HEK293 (cell line): Measurements from ENCODE around the gene CCDC9B.

Experiments used
- FEZF1 ChIP-seq: fragments of 450-650 bp; formaldehyde crosslinking; IDR thresholded peaks from 2 replicates; pipeline ENCODE4 v1.5.1; 2016; ENCODE audit warnings: missing biosample characterization, missing genetic modification characterization
- KLF17 ChIP-seq: fragments of 450-650 bp; formaldehyde crosslinking; IDR thresholded peaks from 2 replicates; pipeline ENCODE4 v1.5.1; 2016; ENCODE audit warnings: missing biosample characterization, missing genetic modification characterization
- KLF8 ChIP-seq: fragments of 450-650 bp; formaldehyde crosslinking; IDR thresholded peaks from 2 replicates; pipeline ENCODE4 v1.5.1; 2016; ENCODE audit warnings: missing biosample characterization, missing genetic modification characterization
- MYNN ChIP-seq: fragments of 450-650 bp; formaldehyde crosslinking; IDR thresholded peaks from 2 replicates; pipeline ENCODE4 v1.5.1; 2016; ENCODE audit warnings: missing biosample characterization, missing genetic modification characterization, borderline replicate concordance
- SCRT2 ChIP-seq: fragments of 450-650 bp; formaldehyde crosslinking; IDR thresholded peaks from 2 replicates; pipeline ENCODE4 v1.5.1; 2016; ENCODE audit warnings: missing biosample characterization, missing genetic modification characterization
- WT1 ChIP-seq: fragments of 450-650 bp; formaldehyde crosslinking; IDR thresholded peaks from 2 replicates; pipeline ENCODE4 v1.5.1; 2016; ENCODE audit warnings: missing biosample characterization, missing genetic modification characterization
- ZBTB44 ChIP-seq: fragments of 450-650 bp; IDR thresholded peaks from 2 replicates; pipeline ENCODE4 v1.5.1; 2018; ENCODE audit warnings: missing biosample characterization, mild to moderate bottlenecking, missing genetic modification characterization
- ZBTB49 ChIP-seq: fragments of 450-650 bp; formaldehyde crosslinking; IDR thresholded peaks from 2 replicates; pipeline ENCODE4 v1.5.1; 2016; ENCODE audit warnings: missing biosample characterization, missing genetic modification characterization, low read depth
- ZFP69B ChIP-seq: fragments of 450-650 bp; formaldehyde crosslinking; IDR thresholded peaks from 2 replicates; pipeline ENCODE4 v1.5.1; 2016; ENCODE audit warnings: missing biosample characterization, missing genetic modification characterization
- ZNF146 ChIP-seq: fragments of 450-650 bp; formaldehyde crosslinking; IDR thresholded peaks from 2 replicates; pipeline ENCODE4 v1.5.1; 2016; ENCODE audit warnings: missing biosample characterization, missing genetic modification characterization
- ZNF19 ChIP-seq: fragments of 450-650 bp; formaldehyde crosslinking; IDR thresholded peaks from 2 replicates; pipeline ENCODE4; 2016; ENCODE audit warnings: missing biosample characterization, missing genetic modification characterization, low read depth
- ZNF248 ChIP-seq: fragments of 450-650 bp; formaldehyde crosslinking; IDR thresholded peaks from 2 replicates; pipeline ENCODE4 v1.5.1; 2017; ENCODE audit warnings: missing biosample characterization, missing genetic modification characterization
- ZNF292 ChIP-seq: fragments of 450-650 bp; formaldehyde crosslinking; IDR thresholded peaks from 2 replicates; pipeline ENCODE4 v1.5.1; 2016; ENCODE audit warnings: low read depth, missing biosample characterization, missing genetic modification characterization, borderline replicate concordance
- ZNF416 ChIP-seq: fragments of 450-650 bp; formaldehyde crosslinking; IDR thresholded peaks from 2 replicates; pipeline ENCODE4 v1.5.1; 2016; ENCODE audit warnings: missing biosample characterization, missing genetic modification characterization
- ZNF433 ChIP-seq: fragments of 450-650 bp; formaldehyde crosslinking; IDR thresholded peaks from 2 replicates; pipeline ENCODE4 v1.5.1; 2016; ENCODE audit warnings: missing biosample characterization, missing genetic modification characterization, low read depth
- ZNF473 ChIP-seq: fragments of 450-650 bp; formaldehyde crosslinking; IDR thresholded peaks from 2 replicates; pipeline ENCODE4 v1.5.1; 2017; ENCODE audit warnings: missing biosample characterization, missing genetic modification characterization
- ZNF530 ChIP-seq: fragments of 450-650 bp; formaldehyde crosslinking; IDR thresholded peaks from 2 replicates; pipeline ENCODE4 v1.5.1; 2016; ENCODE audit warnings: low read depth, missing biosample characterization, missing genetic modification characterization
- ZNF585B ChIP-seq: fragments of 450-650 bp; formaldehyde crosslinking; IDR thresholded peaks from 2 replicates; pipeline ENCODE4 v1.5.1; 2016; ENCODE audit warnings: missing biosample characterization, missing genetic modification characterization
- ZNF600 ChIP-seq: fragments of 450-650 bp; formaldehyde crosslinking; IDR thresholded peaks from 2 replicates; pipeline ENCODE4 v1.5.1; 2016; ENCODE audit warnings: missing biosample characterization, missing genetic modification characterization
- ZNF629 ChIP-seq: fragments of 450-650 bp; formaldehyde crosslinking; IDR thresholded peaks from 2 replicates; pipeline ENCODE4 v1.5.1; 2017; ENCODE audit warnings: missing biosample characterization, missing genetic modification characterization
- ZNF658 ChIP-seq: fragments of 450-650 bp; formaldehyde crosslinking; IDR thresholded peaks from 2 replicates; pipeline ENCODE4; 2016; ENCODE audit warnings: missing biosample characterization, missing genetic modification characterization
- ZNF670 ChIP-seq: fragments of 450-650 bp; formaldehyde crosslinking; IDR thresholded peaks from 2 replicates; pipeline ENCODE4 v1.5.1; 2016; ENCODE audit warnings: missing biosample characterization, missing genetic modification characterization, low read depth
- TF ChIP-seq, protein P1 (sequence below): sonication (generic); formaldehyde crosslinking; IDR thresholded peaks from 2 replicates; pipeline ENCODE4 v1.8.1; 2022; ENCODE audit warnings: mild to moderate bottlenecking, moderate library complexity, missing genetic modification reagents
- TF ChIP-seq, protein P2 (sequence below): fragments of 450-650 bp; formaldehyde crosslinking; IDR thresholded peaks from 2 replicates; pipeline ENCODE4 v1.5.1; 2016; ENCODE audit warnings: missing biosample characterization, missing genetic modification characterization, borderline replicate concordance

CCDC9B gene

GRCh38 chr15:40340740-40341400 lies at the start of gene CCDC9B (continued):
- TF ChIP-seq ZBTB44 (tag by site-specific recombination) (no peak), WT1 (peak; percentile 20; the same call in 1 of the 2 replicates), ZNF600 (tag by site-specific recombination) (peak; percentile 85), ZNF473 (tag by site-specific recombination) (no peak), SCRT2 (tag by site-specific recombination) (no peak), ZNF416 (no peak), ZNF248 (tag by site-specific recombination) (no peak), MYNN (tag by site-specific recombination) (no peak), ZNF629 (tag by site-specific recombination) (no peak), ZNF658 (tag by site-specific recombination) (no peak), ZNF585B (no peak), ZFP69B (tag by site-specific recombination) (no peak), ZNF433 (tag by site-specific recombination) (no peak), ZNF292 (tag by site-specific recombination) (no peak), KLF8 (tag by site-specific recombination) (0 out of 2 replicates have a peak, but pooled peaks have one; percentile 19), ZNF19 (no peak), KLF17 (tag by site-specific recombination) (0 out of 2 replicates have a peak, but pooled peaks have one; percentile 19), ZNF530 (no peak), ZNF146 (tag by site-specific recombination) (no peak), FEZF1 (tag by site-specific recombination) (peak; percentile 58), ZBTB49 (tag by site-specific recombination) (no peak), ZNF670 (tag by site-specific recombination) (no peak)
- TF ChIP-seq, protein P1, sequence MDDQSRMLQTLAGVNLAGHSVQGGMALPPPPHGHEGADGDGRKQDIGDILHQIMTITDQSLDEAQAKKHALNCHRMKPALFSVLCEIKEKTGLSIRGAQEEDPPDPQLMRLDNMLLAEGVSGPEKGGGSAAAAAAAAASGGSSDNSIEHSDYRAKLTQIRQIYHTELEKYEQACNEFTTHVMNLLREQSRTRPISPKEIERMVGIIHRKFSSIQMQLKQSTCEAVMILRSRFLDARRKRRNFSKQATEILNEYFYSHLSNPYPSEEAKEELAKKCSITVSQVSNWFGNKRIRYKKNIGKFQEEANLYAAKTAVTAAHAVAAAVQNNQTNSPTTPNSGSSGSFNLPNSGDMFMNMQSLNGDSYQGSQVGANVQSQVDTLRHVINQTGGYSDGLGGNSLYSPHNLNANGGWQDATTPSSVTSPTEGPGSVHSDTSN: no peak
- TF ChIP-seq, protein P2, sequence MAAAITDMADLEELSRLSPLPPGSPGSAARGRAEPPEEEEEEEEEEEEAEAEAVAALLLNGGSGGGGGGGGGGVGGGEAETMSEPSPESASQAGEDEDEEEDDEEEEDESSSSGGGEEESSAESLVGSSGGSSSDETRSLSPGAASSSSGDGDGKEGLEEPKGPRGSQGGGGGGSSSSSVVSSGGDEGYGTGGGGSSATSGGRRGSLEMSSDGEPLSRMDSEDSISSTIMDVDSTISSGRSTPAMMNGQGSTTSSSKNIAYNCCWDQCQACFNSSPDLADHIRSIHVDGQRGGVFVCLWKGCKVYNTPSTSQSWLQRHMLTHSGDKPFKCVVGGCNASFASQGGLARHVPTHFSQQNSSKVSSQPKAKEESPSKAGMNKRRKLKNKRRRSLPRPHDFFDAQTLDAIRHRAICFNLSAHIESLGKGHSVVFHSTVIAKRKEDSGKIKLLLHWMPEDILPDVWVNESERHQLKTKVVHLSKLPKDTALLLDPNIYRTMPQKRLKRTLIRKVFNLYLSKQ: no peak
